NCI-H2029 treated with DMSO at 0.1 percent for 48 hours (cell line): ENCODE results near the gene CUTA.

Experiments used
- DNase-seq: peaks from one replicate; lab custom pipeline; 2025; lab: John Stamatoyannopoulos, UW

The CUTA gene

DNA sequence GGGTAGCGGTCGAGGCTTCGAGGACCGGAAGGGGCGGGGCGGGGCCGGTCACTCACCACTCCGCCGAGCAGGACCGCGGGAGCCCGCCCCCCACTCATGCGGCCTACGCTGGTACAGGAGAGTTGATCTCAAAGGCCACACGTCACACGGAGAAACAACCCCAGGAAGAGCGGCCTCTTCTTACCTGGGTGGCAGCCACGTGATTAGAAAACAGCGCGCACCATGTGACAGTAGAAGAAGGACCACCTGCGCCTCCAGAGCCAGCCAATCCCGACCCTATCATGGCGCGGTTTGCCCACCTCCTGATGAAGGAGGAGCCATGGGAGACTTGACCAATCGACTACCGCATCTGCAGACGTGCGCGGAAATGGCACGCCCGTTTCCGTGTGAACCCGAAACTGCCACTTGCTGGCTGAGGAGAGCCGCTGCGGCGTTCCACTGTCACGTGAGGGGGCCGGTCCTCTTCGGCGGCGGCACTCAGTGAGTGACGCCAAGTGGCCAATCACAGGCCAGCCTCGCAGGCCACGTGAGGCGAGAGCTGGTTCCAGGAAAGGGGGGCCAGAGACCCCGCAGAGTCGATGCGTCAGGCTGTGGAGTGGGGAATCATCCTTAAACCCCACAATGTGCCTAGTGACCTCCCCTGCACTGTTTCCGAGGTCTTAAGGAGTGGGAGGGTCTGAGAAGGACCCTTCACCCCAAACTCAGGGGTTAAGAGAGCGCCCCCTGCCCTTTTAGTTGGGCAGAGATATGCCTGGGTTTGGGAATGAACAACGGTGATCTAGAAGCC, at the start of gene CUTA:
TSS of gene CUTA (minus strand) at position 205 of the 787 bp plus-strand sequence. CDS start at position 98, 107 bp downstream.
- DNase-seq: peak; percentile 97

- DNase-seq: no peak
Measured at GRCh38 chr6:33467091-33467490, 49.2 kb upstream of the CUTA start.

DNA sequence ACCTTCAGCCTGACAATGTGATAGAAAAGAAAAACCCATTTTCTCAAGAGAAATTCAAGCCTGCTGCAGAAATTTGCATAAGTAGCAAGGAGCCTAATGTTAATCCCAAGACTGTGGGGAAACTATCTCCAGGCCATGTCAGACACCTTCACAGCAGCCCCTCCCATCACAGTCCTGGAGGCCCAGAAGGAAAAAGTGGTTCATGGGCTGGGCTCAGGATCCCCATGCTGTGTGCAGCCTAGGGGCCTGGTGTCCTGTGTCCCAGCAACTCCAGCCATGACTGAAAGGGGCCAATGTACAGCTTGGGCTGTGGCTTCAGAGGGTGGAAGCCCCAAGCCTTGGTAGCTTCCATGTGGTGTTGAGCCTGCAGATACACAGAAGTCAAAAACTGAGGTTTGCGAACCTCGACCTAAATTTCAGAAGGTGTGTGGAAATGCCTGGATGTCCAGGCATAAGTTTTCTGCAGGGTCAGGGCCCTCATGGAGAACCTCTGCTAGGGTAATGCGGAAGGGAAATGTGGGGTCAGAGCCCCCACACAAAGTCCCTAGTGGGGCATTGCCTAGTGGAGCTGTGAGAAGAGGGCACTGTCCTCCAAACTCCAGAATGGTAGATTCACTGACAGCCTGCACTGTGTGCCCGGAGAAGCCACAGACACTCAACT, 48.3 kb upstream of the CUTA start:
- DNase-seq: no peak

GRCh38 chr6:33459226-33459625, 41.3 kb upstream of the CUTA start:
- no peak for DNase-seq

GRCh38 chr6:33458676-33459075, 40.8 kb upstream of the CUTA start:
- no peak for DNase-seq

- DNase-seq: no peak
Measured at GRCh38 chr6:33456156-33456555, 38.2 kb upstream of the CUTA start.

- no peak for DNase-seq
Measured at GRCh38 chr6:33455051-33455450, 37.1 kb upstream of the CUTA start.

DNA sequence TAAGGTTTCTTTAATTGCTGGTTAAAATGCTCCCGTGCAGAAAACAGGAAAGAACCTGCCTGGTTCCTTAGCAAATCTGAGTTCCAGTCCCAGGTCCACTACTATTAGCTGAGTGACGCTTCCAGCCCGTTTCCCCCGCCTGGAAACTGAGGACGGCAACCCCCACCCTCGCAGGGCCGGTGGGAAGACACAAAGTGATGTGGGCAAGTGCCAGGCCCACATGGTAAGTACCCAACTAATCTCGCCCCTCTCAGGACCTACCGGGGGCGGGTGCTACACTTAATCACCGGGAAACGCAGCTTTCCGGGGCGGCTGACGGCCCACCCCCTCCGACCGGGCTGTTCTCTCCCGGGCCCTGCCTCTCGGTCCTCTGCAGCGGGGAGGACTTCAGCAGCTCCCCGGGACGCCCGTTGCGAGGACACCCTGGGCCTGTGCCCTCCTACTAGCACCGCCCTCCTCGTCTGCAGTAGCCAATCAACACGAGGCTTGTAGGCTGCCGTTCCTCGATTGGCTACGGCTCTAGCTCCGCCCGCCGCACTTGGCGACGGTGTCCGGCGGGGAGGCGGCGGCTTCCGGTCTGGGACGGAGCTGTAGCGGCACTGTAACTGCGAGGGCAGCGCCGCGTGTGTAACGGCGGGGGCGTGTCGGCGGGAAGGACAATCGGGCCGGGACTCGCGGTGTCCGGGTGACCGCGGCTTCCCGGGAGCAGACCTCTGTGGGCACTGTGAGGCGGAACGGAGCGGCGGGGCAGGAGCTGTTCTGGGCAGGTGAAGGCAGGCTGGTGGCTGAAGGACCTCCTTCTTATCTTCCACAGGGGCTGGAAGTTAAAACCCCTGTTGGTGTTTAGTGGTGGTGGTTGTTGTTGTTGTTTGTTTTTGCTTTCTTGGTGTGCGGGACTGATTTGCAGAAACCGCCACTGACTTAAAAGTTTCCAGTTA, 36.4 kb upstream of the CUTA start, which contains the start of gene ZBTB9:
TSS of gene ZBTB9 (plus strand) at position 568 of the 938 bp plus-strand sequence. CDS start 525 bp downstream, outside the sequence.
- peak; percentile 90 for DNase-seq

- DNase-seq: no peak
Measured at GRCh38 chr6:33453393-33454008, 35.6 kb upstream of the CUTA start.

- no peak for DNase-seq
Measured at GRCh38 chr6:33452496-33452895, 34.6 kb upstream of the CUTA start.

- DNase-seq: no peak
Measured at GRCh38 chr6:33451606-33452005, 33.7 kb upstream of the CUTA start.

DNA sequence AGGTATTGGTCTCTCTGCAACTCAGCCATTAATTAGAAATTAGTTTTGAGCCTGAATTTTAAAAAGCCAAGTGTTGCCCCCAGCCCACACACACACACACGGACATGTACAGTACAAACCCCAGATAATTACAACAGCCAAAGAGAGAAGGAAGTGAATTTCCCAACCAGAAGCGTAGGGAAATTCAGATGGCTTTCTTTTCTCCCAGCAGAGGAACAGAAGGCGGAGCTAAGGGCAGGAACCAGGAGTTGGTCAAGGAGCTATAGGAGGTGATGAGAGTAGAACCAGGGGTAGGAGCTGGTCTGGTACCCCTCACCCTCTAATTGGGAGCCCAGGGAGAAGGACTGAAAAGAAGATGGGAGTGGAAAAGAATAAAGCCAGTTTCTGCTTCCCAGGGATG, 32.5 kb upstream of the CUTA start:
- DNase-seq: no peak

- DNase-seq: no peak
Measured at GRCh38 chr6:33446356-33446755, 28.4 kb upstream of the CUTA start.

GRCh38 chr6:33445119-33445603, 27.3 kb upstream of the CUTA start:
- DNase-seq: no peak

DNA sequence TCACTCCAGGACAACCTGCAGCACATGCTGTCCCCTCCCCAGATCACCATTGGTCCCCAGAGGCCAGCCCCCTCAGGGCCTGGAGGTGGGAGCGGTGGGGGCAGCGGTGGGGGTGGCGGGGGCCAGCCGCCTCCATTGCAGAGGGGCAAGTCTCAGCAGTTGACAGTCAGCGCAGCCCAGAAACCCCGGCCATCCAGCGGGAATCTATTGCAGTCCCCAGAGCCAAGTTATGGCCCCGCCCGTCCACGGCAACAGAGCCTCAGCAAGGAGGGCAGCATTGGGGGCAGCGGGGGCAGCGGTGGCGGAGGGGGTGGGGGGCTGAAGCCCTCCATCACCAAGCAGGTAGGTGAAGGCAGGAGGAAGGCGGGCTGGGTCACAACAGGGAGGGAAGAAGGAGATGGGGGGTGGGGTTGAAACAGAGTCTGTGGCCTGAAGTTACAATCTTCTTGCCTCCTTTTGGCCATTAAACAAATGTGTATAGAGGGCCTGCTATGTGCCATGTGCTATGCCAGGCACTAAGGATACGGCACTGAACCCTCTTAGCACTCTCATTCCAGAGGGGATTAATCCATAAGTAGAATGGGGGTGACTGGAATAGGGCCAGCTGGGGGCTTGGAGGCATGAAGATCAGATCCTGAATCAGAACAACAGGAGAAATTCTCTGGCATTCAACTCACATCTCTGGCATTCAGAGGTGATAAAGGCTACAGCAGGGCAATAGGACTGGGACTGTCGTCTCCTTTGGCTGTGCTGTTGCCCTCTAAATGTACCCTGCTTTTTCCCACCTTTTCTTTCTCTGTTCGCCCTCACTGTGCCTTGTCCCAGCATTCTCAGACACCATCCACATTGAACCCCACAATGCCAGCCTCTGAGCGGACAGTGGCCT, 26.0 kb upstream of the CUTA start:
- no peak for DNase-seq

DNA sequence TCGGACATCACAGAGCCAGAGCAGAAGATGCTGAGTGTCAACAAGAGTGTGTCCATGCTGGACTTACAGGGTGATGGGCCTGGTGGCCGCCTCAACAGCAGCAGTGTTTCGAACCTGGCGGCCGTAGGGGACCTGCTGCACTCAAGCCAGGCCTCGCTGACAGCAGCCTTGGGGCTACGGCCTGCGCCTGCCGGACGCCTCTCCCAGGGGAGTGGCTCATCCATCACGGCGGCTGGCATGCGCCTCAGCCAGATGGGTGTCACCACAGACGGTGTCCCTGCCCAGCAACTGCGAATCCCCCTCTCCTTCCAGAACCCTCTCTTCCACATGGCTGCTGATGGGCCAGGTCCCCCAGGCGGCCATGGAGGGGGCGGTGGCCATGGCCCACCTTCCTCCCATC, 25.1 kb upstream of the CUTA start:
- DNase-seq: no peak

DNA sequence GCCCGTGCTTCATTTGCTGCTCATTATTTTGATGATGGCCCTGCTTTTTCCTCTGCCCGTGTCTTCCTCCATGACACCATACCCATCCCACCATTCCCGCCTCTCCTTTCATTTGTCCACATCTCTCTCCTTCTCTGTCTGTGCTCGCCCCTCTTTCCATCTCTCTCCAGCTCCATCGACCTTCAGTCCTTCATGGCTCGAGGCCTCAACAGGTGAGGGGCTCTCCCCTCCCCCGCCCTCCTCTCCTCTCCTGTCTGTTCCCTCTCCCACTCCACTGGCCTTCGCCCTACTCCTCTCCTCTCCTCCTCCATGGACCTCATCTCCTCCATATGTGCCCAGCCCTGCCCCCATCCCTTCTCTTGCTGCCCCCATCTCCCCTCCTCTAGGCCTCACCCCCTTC, 24.4 kb upstream of the CUTA start:
- DNase-seq: no peak

- DNase-seq: no peak
Measured at GRCh38 chr6:33441457-33441856, 23.6 kb upstream of the CUTA start.

DNA sequence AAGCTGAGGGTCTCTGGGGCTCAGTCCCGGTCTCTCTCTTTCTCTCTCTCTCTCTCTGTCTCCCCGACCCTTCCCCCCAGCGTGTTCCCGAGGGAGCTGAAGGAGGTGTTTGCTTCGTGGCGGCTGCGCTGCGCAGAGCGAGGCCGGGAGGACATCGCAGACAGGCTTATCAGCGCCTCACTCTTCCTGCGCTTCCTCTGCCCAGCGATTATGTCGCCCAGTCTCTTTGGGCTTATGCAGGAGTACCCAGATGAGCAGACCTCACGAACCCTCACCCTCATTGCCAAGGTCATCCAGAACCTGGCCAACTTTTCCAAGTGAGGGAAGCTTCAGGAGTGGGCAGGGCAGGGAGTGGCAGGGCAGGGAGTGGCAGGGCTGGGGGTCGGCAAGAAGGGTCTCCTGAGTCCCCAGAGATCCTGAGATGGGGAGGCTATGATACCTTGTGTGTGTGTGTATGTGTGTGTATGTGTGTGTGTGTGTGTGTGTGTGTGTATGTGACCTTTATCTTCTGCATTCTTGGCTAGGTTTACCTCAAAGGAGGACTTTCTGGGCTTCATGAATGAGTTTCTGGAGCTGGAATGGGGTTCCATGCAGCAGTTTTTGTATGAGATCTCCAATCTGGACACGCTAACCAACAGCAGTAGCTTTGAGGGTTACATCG, 22.9 kb upstream of the CUTA start:
- no peak for DNase-seq

- no peak for DNase-seq
Measured at GRCh38 chr6:33439956-33440648, 22.2 kb upstream of the CUTA start.
